GM12891 (cell line): Measurements from ENCODE around the gene MUTYH.

Experiments
- POLR2A ChIP-seq: IDR thresholded peaks from 2 replicates; pipeline ENCODE4 v1.6.1; 2011; ENCODE audit warnings: low read depth, low read length, control low read depth
- POLR2AphosphoS5 ChIP-seq: IDR thresholded peaks from 2 replicates; pipeline ENCODE4 v1.6.1; 2011; ENCODE audit warnings: low read depth, low read length, control low read depth
- TAF1 ChIP-seq: IDR thresholded peaks from 2 replicates; pipeline ENCODE4 v1.6.1; 2011; ENCODE audit warnings: low read depth, low read length, control low read depth

- no peak for TF ChIP-seq POLR2AphosphoS5
- TF ChIP-seq POLR2A, result no peak
- no peak for TF ChIP-seq TAF1
Measured at GRCh38 chr1:45351508-45351907, 11.3 kb upstream of the MUTYH start.
